ENCODE results near the gene ADCK2.
"Not testable (repeated sequence)": the region's sequence is repeated elsewhere in the genome, so short reads cannot be mapped to it uniquely, and the experiment has no call there.

Gene ADCK2

GRCh38 chr7:140667476-140667875 is 5.3 kb upstream of the ADCK2 start:
- TF ChIP-seq CTCF (IDR thresholded peaks at IDR 0.05; ENCODE audit: control extremely low read depth, extremely low read depth, low read depth, missing control alignments): no peak
- POLR2A ChIA-PET: no interaction called here
- no peak for DNase-seq (ENCODE audit: extremely low spot score)
- CTCF ChIA-PET: no interaction called here

- no peak for TF ChIP-seq CTCF (IDR thresholded peaks at IDR 0.05; ENCODE audit: control extremely low read depth, extremely low read depth, low read depth, missing control alignments)
- POLR2A ChIA-PET: no interaction called here
- CTCF ChIA-PET: interaction anchor here (1.0 to 1.4 kb wide), 2 partner anchors 12 to 18 kb away, joined by 3 to 5 read pairs; no protein-coding TSS in a partner anchor
- DNase-seq (ENCODE audit: extremely low spot score): no peak
These were observed 4.1 kb upstream of the ADCK2 start for GRCh38 chr7:140668641-140669040.

- TF ChIP-seq CTCF (IDR thresholded peaks at IDR 0.05; ENCODE audit: control extremely low read depth, extremely low read depth, low read depth, missing control alignments): no peak
- ChIA-PET CTCF (interaction anchor here (1.0 to 1.5 kb wide), 3 partner anchors 10 to 19 kb away, joined by 3 to 5 read pairs (median 3); no protein-coding TSS in a partner anchor), POLR2A (interaction anchor here (0.6 kb wide), 1 partner anchor 139 kb away, joined by 4 read pairs; no protein-coding TSS in a partner anchor)
- DNase-seq (ENCODE audit: extremely low spot score): no peak
These were observed 3.4 kb upstream of the ADCK2 start for GRCh38 chr7:140669352-140669751.

- POLR2A ChIA-PET: interaction anchor here (0.6 kb wide), 1 partner anchor 140 kb away, joined by 4 read pairs; no protein-coding TSS in a partner anchor
- DNase-seq (ENCODE audit: extremely low spot score): not testable (repeated sequence)
These were observed 2.9 kb upstream of the ADCK2 start for GRCh38 chr7:140669862-140670261.

GRCh38 chr7:140670343-140670935 is 2.3 kb upstream of the ADCK2 start:
- ChIA-PET POLR2A (no interaction called here), CTCF (interaction anchor here (1.5 kb wide), 1 partner anchor 9 kb away, joined by 3 read pairs; no protein-coding TSS in a partner anchor)
- TF ChIP-seq CTCF (IDR thresholded peaks at IDR 0.05; ENCODE audit: control extremely low read depth, extremely low read depth, low read depth, missing control alignments): no peak

More at GRCh38 chr7:140669862-140670261, 2.9 kb upstream of the ADCK2 start:
- CTCF ChIA-PET: interaction anchor here (1.0 to 1.5 kb wide), 3 partner anchors 10 to 20 kb away, joined by 3 to 5 read pairs (median 3); no protein-coding TSS in a partner anchor

GRCh38 chr7:140671966-140672365 is 779 bp upstream of the ADCK2 start:
- no peak for DNase-seq (ENCODE audit: extremely low spot score)
- no peak for TF ChIP-seq CTCF (IDR thresholded peaks at IDR 0.05; ENCODE audit: control extremely low read depth, extremely low read depth, low read depth, missing control alignments)
- ChIA-PET POLR2A (no interaction called here), CTCF (no interaction called here)

More at GRCh38 chr7:140670343-140670935, 2.3 kb upstream of the ADCK2 start:
- DNase-seq (ENCODE audit: extremely low spot score): no peak

GRCh38 chr7:140673063-140673773 is 473 bp downstream of the ADCK2 start:
- DNase-seq (ENCODE audit: extremely low spot score): peak; percentile 66
- no peak for TF ChIP-seq CTCF (IDR thresholded peaks at IDR 0.05; ENCODE audit: control extremely low read depth, extremely low read depth, low read depth, missing control alignments)
- CTCF ChIA-PET: interaction anchor here (0.7 to 4.2 kb wide), 6 partner anchors 13 to 342 kb away, joined by 3 to 23 read pairs (median 4); partner anchors contain the start of gene MRPS33
- POLR2A ChIA-PET: no interaction called here

All from GM10248 (cell line).